HepG2 (cell line): ENCODE data around the gene TSPYL2. TPM values are rescaled to one million over a fixed set of nuclear protein-coding genes. Genes with fewer than 3 reads are reported as not detected.

ENCODE experiments used
- ASH2L ChIP-seq: fragments of 300-600, 200-600 bp; sonication (generic); IDR thresholded peaks from 2 replicates; pipeline ENCODE4 v1.7.0; 2017; ENCODE audit warnings: low read depth, mild to moderate bottlenecking, moderate library complexity, mixed read lengths, low read length; ENCODE audit not compliant: insufficient read length
- CAMTA2 ChIP-seq: sonication (generic); formaldehyde crosslinking; IDR thresholded peaks from 2 replicates; pipeline ENCODE4 v1.4.0; 2020; ENCODE audit warnings: mild to moderate bottlenecking, missing genetic modification reagents, borderline replicate concordance
- CENPX ChIP-seq: sonication (generic); formaldehyde crosslinking; IDR thresholded peaks from 2 replicates; pipeline ENCODE4 v1.9.0; 2021; ENCODE audit warnings: mild to moderate bottlenecking, missing genetic modification reagents, moderate library complexity
- DNMT1 ChIP-seq: sonication (generic); formaldehyde crosslinking; IDR thresholded peaks from 2 replicates; pipeline ENCODE4 v1.5.1; 2020; ENCODE audit warnings: mild to moderate bottlenecking, missing genetic modification reagents
- HHEX ChIP-seq: IDR thresholded peaks from 2 replicates; pipeline ENCODE4 v1.6.1; 2016; ENCODE audit warnings: control low read depth
- MEIS2 ChIP-seq: sonication (generic); formaldehyde crosslinking; IDR thresholded peaks from 2 replicates; pipeline ENCODE4 v1.9.0; 2021; ENCODE audit warnings: mild to moderate bottlenecking, missing genetic modification reagents
- NPAS2 ChIP-seq: sonication (generic); formaldehyde crosslinking; IDR thresholded peaks from 2 replicates; pipeline ENCODE4 v1.8.0; 2022; ENCODE audit warnings: mild to moderate bottlenecking, missing genetic modification reagents, borderline replicate concordance
- TGIF2 ChIP-seq: IDR thresholded peaks from 2 replicates; pipeline ENCODE4 v1.6.1; 2016; ENCODE audit warnings: control low read depth, missing compliant biosample characterization
- U2AF1 ChIP-seq: fragments of 200-400 bp; formaldehyde crosslinking; optimal IDR thresholded peaks from 2 replicates; pipeline ENCODE3; 2017; ENCODE audit warnings: mild to moderate bottlenecking, low read depth, low read length
- ZNF569 ChIP-seq: sonication (generic); formaldehyde crosslinking; IDR thresholded peaks from 2 replicates; pipeline ENCODE4 v1.5.0; 2020; ENCODE audit warnings: mild to moderate bottlenecking, missing genetic modification reagents, moderate library complexity, borderline replicate concordance
- ZNF782 ChIP-seq: sonication (generic); formaldehyde crosslinking; IDR thresholded peaks from 2 replicates; pipeline ENCODE4 v1.4.0; 2020; ENCODE audit warnings: missing genetic modification reagents, mild to moderate bottlenecking, borderline replicate concordance
- ZSCAN21 ChIP-seq: sonication (generic); formaldehyde crosslinking; IDR thresholded peaks from 2 replicates; pipeline ENCODE4 v1.8.0; 2022; ENCODE audit warnings: mild to moderate bottlenecking, missing genetic modification reagents, moderate library complexity, borderline replicate concordance
- polyA plus RNA-seq, 8 experiments: library from polyadenylated mRNA; depleted of rRNA in 3 of 8; stranded (reverse) in 7 of 8; unstranded in 1 of 8; fragments of >200 nt; fragmentation: Illumina TruSeq in 4 of 8; extraction: Trizol in 4 of 8; gene quantifications; 2 replicates each; pipeline versions ENCODE4 v1.2.1 to v1.2.3, GENCODE V29; 2011 to 2016; ENCODE audit warnings: low read depth in 4 of 8, missing spikeins in 1 of 8, mixed read lengths in 1 of 8; ENCODE audit not compliant: insufficient read depth in 1 of 8
- total RNA-seq, 5 experiments: library from RNA; depleted of rRNA; stranded (reverse); fragments of >200 nt; fragmentation: Illumina TruSeq; extraction: Trizol; gene quantifications; 2 replicates each; pipeline ENCODE4 v1.2.3, GENCODE V29; 2016; ENCODE audit warnings: low read depth in 1 of 5
- TF ChIP-seq, protein P1 (sequence below): sonication (generic); formaldehyde crosslinking; IDR thresholded peaks from 2 replicates; pipeline ENCODE4 v1.4.0; 2020; ENCODE audit warnings: missing genetic modification reagents
- TF ChIP-seq, protein P2 (sequence below): sonication (generic); formaldehyde crosslinking; conservative IDR thresholded peaks from 2 replicates; pipeline ENCODE4 v1.4.0; 2020; ENCODE audit warnings: missing genetic modification reagents
- TF ChIP-seq, protein P3 (sequence below): sonication (generic); formaldehyde crosslinking; IDR thresholded peaks from 2 replicates; pipeline ENCODE4 v1.4.0; 2020; ENCODE audit warnings: missing genetic modification reagents
- TF ChIP-seq, protein P4 (sequence below): sonication (generic); formaldehyde crosslinking; IDR thresholded peaks from 2 replicates; pipeline ENCODE4 v1.5.1; 2020; ENCODE audit warnings: mild to moderate bottlenecking, missing genetic modification reagents, moderate library complexity
- TF ChIP-seq, protein P5 (sequence below): sonication (generic); formaldehyde crosslinking; IDR thresholded peaks from 2 replicates; pipeline ENCODE4 v1.8.0; 2022; ENCODE audit warnings: mild to moderate bottlenecking, missing genetic modification reagents, borderline replicate concordance

The TSPYL2 gene
- total and polyA plus RNA-seq, 2 of the 13 experiments (the other 11 are each of a cell fraction or from before 2014, with no cell fraction given): 10.1 to 15.5 TPM

DNA sequence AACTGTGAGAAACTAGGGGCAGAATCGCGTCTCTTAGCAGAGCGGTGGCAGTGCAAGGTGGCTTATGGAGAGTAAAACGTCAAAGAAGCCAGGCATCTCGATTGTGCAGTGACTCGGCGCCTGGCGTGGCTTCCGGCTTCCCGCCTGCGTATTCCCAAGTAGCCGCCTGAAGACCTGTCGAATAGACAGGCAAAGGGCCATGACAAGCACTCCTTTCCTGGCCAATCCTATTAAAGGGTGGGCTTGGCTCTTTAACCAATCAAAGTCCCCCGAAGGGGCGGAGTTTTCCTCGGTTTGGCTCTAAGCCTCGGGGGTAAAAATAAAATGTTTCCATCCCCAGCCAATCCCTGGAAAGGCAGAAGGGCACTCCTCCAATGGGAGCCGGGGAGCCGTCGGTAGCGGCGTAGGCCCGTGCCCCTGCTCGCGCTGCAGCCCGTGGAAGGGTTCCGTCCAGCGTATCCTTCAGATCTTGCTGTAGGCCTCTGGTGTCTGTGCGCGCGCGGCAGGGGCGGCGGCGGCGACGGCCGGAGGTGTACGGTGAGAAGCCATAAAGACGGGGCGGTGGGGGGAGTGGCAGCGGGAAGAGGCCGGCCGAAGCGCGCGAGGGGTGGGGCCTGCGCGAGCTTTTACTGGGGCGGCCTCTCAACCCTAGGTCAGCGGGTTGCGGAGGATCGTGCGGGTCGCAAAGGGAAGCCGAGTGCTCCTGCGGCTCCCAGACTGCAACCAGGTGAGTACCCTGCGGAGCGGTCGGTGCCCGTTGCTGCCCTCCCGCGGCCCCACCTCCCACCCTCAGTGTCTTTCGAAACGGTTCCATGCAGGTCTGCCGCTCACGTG lies 11.8 kb downstream of the TSPYL2 start, which contains the start of gene KANTR (continued):
- TF ChIP-seq, protein P1, sequence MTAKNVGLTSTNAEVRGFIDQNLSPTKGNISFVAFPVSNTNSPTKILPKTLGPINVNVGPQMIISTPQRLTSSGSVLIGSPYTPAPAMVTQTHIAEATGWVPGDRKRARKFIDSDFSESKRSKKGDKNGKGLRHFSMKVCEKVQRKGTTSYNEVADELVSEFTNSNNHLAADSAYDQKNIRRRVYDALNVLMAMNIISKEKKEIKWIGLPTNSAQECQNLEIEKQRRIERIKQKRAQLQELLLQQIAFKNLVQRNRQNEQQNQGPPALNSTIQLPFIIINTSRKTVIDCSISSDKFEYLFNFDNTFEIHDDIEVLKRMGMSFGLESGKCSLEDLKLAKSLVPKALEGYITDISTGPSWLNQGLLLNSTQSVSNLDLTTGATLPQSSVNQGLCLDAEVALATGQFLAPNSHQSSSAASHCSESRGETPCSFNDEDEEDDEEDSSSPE (CRISPR knock-in tag): peak; percentile 90
- TF ChIP-seq U2AF1 (no peak), ZNF782 (no peak), MEIS2 (CRISPR knock-in tag) (no peak), ASH2L (peak; percentile 61), ZSCAN21 (CRISPR knock-in tag) (no peak), DNMT1 (CRISPR knock-in tag) (no peak), TGIF2 (CRISPR knock-in tag) (peak; percentile 54; the same call in 1 of the 2 replicates), HHEX (CRISPR knock-in tag) (no peak), NPAS2 (CRISPR knock-in tag) (no peak), CAMTA2 (CRISPR knock-in tag) (no peak), CENPX (CRISPR knock-in tag) (no peak), ZNF569 (no peak)
- TF ChIP-seq, protein P2, sequence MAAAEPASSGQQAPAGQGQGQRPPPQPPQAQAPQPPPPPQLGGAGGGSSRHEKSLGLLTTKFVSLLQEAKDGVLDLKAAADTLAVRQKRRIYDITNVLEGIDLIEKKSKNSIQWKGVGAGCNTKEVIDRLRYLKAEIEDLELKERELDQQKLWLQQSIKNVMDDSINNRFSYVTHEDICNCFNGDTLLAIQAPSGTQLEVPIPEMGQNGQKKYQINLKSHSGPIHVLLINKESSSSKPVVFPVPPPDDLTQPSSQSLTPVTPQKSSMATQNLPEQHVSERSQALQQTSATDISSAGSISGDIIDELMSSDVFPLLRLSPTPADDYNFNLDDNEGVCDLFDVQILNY: peak; percentile 72; the same call in 1 of the 2 replicates
- TF ChIP-seq, protein P3, sequence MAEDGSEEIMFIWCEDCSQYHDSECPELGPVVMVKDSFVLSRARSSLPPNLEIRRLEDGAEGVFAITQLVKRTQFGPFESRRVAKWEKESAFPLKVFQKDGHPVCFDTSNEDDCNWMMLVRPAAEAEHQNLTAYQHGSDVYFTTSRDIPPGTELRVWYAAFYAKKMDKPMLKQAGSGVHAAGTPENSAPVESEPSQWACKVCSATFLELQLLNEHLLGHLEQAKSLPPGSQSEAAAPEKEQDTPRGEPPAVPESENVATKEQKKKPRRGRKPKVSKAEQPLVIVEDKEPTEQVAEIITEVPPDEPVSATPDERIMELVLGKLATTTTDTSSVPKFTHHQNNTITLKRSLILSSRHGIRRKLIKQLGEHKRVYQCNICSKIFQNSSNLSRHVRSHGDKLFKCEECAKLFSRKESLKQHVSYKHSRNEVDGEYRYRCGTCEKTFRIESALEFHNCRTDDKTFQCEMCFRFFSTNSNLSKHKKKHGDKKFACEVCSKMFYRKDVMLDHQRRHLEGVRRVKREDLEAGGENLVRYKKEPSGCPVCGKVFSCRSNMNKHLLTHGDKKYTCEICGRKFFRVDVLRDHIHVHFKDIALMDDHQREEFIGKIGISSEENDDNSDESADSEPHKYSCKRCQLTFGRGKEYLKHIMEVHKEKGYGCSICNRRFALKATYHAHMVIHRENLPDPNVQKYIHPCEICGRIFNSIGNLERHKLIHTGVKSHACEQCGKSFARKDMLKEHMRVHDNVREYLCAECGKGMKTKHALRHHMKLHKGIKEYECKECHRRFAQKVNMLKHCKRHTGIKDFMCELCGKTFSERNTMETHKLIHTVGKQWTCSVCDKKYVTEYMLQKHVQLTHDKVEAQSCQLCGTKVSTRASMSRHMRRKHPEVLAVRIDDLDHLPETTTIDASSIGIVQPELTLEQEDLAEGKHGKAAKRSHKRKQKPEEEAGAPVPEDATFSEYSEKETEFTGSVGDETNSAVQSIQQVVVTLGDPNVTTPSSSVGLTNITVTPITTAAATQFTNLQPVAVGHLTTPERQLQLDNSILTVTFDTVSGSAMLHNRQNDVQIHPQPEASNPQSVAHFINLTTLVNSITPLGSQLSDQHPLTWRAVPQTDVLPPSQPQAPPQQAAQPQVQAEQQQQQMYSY (CRISPR knock-in tag): no peak
- TF ChIP-seq, protein P4, sequence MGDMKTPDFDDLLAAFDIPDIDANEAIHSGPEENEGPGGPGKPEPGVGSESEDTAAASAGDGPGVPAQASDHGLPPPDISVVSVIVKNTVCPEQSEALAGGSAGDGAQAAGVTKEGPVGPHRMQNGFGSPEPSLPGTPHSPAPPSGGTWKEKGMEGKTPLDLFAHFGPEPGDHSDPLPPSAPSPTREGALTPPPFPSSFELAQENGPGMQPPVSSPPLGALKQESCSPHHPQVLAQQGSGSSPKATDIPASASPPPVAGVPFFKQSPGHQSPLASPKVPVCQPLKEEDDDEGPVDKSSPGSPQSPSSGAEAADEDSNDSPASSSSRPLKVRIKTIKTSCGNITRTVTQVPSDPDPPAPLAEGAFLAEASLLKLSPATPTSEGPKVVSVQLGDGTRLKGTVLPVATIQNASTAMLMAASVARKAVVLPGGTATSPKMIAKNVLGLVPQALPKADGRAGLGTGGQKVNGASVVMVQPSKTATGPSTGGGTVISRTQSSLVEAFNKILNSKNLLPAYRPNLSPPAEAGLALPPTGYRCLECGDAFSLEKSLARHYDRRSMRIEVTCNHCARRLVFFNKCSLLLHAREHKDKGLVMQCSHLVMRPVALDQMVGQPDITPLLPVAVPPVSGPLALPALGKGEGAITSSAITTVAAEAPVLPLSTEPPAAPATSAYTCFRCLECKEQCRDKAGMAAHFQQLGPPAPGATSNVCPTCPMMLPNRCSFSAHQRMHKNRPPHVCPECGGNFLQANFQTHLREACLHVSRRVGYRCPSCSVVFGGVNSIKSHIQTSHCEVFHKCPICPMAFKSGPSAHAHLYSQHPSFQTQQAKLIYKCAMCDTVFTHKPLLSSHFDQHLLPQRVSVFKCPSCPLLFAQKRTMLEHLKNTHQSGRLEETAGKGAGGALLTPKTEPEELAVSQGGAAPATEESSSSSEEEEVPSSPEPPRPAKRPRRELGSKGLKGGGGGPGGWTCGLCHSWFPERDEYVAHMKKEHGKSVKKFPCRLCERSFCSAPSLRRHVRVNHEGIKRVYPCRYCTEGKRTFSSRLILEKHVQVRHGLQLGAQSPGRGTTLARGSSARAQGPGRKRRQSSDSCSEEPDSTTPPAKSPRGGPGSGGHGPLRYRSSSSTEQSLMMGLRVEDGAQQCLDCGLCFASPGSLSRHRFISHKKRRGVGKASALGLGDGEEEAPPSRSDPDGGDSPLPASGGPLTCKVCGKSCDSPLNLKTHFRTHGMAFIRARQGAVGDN: peak; percentile 80
- TF ChIP-seq, protein P5, sequence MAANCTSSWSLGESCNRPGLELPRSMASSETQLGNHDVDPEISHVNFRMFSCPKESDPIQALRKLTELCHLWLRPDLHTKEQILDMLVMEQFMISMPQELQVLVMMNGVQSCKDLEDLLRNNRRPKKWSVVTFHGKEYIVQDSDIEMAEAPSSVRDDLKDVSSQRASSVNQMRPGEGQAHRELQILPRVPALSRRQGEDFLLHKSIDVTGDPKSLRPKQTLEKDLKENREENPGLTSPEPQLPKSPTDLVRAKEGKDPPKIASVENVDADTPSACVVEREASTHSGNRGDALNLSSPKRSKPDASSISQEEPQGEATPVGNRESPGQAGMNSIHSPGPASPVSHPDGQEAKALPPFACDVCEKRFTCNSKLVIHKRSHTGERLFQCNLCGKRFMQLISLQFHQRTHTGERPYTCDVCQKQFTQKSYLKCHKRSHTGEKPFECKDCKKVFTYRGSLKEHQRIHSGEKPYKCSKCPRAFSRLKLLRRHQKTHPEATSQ (CRISPR knock-in tag): 0 out of 2 replicates have a peak, but pooled peaks have one; percentile 32
